ENCODE results near the gene PEX7.
A peak's percentile ranks its signal among the peaks of the same experiment; 100 is the strongest.
"Not testable (repeated sequence)": the region's sequence is repeated elsewhere in the genome, so short reads cannot be mapped to it uniquely, and the experiment has no call there.

Gene PEX7

DNA sequence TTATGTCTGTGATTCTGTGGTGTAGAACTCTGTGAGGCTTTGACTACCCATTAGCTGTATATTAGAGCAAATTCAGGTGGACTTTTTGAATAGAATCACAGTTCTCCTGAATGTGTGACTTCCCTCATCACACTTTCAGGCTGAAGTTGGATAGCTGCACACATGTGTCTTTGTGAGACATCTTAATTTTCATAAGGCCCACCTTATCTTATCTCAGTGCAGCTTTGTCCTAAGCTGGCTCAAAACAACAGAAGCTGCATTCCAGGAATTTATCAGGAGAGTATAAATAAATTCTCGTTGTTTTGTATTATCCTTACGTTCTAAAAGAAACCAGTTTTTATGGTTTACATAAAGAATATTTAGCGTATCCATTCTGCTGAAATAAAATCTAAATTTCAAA lies 73.5 kb downstream of the PEX7 start:
- no peak for DNase-seq (ENCODE audit: low spot score)

DNA sequence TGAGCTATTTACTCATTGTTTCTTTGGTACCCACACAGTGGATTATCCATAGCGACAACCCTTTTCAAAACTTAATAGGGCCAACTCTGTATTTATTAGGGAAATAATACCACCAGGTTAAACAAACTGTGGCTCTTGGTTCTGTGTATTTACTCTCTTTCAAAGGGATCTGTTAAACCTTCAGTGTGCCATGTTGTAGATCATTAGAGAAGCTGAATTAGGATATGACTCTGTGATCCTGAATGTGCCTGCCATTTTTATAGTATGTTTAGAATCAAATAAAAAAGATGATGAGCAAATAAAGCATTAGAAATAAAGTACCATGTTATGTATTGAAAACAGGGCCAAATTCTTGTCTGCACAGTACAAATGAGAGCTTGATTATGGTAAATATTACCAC lies 74.7 kb downstream of the PEX7 start:
- DNase-seq (ENCODE audit: low spot score) = no peak

- no peak for DNase-seq (ENCODE audit: low spot score)
Measured at GRCh38 chr6:136901212-136901784, 78.9 kb downstream of the PEX7 start.

GRCh38 chr6:136904477-136904876 lies 82.1 kb downstream of the PEX7 start:
- not testable (repeated sequence) for DNase-seq (ENCODE audit: low spot score)

DNA sequence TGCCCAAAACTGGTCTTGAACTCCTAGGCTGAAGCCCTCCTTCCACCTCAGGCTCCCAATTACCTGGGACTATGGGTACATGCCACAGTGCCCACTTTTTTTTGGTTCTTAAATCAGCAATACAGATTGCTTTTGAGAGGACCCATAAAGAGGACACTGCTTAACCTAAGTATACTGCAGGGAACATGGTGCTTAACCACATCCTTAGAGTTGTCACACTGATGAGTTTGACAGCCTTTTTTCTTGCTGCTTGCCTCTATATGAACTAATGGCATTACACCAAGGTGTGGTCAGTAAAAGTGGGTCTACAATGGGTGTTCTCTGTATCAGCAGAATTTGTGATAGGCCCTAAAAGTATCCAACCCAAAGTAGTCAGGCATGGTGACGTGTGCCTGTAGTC lies 92.6 kb downstream of the PEX7 start:
- DNase-seq (ENCODE audit: low spot score) = no peak

- DNase-seq (ENCODE audit: low spot score) = no peak
Measured at GRCh38 chr6:136918706-136919105, 96.3 kb downstream of the PEX7 start.

DNA sequence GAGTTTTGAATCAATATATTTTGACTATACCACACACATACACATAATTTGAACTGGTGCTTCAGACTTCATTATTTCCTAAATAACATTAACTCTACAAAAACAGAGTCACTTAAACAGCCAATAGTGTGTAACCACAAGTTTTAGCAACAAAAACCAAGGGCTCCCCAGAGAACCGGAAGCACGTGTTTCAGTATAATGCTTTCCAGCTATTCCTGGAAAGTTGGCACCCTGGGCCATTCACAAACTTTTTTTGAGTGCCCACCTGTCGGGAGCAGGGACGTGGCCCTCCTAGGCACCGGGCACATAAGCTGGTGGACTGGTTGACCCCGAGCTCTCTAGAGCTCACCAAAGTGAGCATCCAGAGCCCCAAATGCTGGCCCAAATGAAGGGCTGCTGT lies 97.8 kb downstream of the PEX7 start:
- DNase-seq (ENCODE audit: low spot score) = no peak

GRCh38 chr6:136920671-136921380 lies 98.4 kb downstream of the PEX7 start:
- DNase-seq (ENCODE audit: low spot score) = no peak

- DNase-seq (ENCODE audit: low spot score) = no peak
Measured at GRCh38 chr6:136921381-136921935, 99.1 kb downstream of the PEX7 start.

GRCh38 chr6:136921936-136922684 lies 99.7 kb downstream of the PEX7 start, which contains the start of gene SLC35D3:
Gene SLC35D3, plus strand, starts transcription at chr6:136922301. Its CDS starts 128 bp downstream, at chr6:136922429.
- DNase-seq (ENCODE audit: low spot score) = peak; percentile 64

- DNase-seq (ENCODE audit: low spot score) = no peak
Measured at GRCh38 chr6:136922685-136923006, 100.3 kb downstream of the PEX7 start.

GRCh38 chr6:136923116-136923953 lies 100.9 kb downstream of the PEX7 start:
- DNase-seq (ENCODE audit: low spot score) = no peak

DNA sequence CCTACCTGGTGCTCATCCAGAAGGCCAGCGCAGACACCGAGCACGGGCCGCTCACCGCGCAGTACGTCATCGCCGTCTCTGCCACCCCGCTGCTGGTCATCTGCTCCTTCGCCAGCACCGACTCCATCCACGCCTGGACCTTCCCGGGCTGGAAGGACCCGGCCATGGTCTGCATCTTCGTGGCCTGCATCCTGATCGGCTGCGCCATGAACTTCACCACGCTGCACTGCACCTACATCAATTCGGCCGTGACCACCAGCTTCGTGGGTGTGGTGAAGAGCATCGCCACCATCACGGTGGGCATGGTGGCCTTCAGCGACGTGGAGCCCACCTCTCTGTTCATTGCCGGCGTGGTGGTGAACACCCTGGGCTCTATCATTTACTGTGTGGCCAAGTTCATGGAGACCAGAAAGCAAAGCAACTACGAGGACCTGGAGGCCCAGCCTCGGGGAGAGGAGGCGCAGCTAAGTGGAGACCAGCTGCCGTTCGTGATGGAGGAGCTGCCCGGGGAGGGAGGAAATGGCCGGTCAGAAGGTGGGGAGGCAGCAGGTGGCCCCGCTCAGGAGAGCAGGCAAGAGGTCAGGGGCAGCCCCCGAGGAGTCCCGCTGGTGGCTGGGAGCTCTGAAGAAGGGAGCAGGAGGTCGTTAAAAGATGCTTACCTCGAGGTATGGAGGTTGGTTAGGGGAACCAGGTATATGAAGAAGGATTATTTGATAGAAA lies 101.7 kb downstream of the PEX7 start:
- DNase-seq (ENCODE audit: low spot score) = no peak

DNA sequence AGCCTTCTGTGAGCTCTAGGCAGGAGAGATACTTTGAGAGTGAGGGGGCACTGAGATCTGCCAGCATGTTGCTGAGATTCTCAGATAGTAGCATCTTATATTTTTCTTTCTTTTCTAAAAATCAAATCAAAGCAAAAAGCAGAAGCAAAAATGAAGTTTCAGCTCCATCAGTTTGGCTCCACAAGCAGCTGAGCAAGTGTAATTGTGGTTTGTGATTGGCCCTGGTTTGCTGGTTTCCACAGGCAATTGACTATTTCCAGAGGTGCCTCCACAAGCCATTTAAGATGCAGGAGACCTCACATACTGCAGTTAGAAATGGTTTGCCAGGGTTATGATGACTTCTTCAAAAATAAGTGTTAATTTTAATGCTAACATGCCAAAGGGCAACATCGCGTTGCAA lies 104.0 kb downstream of the PEX7 start:
- no peak for DNase-seq (ENCODE audit: low spot score)

GRCh38 chr6:136927292-136927691 lies 104.9 kb downstream of the PEX7 start:
- no peak for DNase-seq (ENCODE audit: low spot score)

- no peak for DNase-seq (ENCODE audit: low spot score)
Measured at GRCh38 chr6:136930528-136930927, 108.1 kb downstream of the PEX7 start.

DNA sequence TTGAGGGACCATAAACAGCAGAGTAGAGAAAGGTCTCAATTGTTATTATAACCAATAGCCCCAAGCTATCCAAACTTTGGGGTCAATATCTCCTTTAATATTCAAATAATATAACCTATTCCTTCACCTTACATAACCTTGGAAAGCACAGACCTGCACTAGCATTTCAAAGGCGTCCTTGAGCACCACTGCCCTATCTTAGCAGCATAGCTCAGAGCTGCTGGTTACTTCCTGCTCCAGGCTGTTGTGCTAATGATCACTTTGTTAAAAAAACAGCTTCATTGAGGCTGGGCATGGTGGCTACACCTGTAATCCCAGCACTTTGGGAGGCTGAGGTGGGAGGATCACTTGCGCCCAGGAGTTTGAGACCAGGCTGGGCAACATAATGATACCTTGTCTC lies 110.2 kb downstream of the PEX7 start:
- no peak for DNase-seq (ENCODE audit: low spot score)

- DNase-seq (ENCODE audit: low spot score) = no peak
Measured at GRCh38 chr6:136945072-136945471, 122.7 kb downstream of the PEX7 start.

- no peak for DNase-seq (ENCODE audit: low spot score)
Measured at GRCh38 chr6:136945711-136946121, 123.3 kb downstream of the PEX7 start.

- DNase-seq (ENCODE audit: low spot score) = no peak
Measured at GRCh38 chr6:136947037-136947436, 124.6 kb downstream of the PEX7 start.

GRCh38 chr6:136949957-136950356 lies 127.6 kb downstream of the PEX7 start:
- DNase-seq (ENCODE audit: low spot score) = not testable (repeated sequence)
